ENCODE measurements around the gene RAB3D. TPM values are rescaled to one million over a fixed set of nuclear protein-coding genes. Genes with fewer than 3 reads are reported as not detected.
"Not testable (repeated sequence)": the region's sequence is repeated elsewhere in the genome, so short reads cannot be mapped to it uniquely, and the experiment has no call there.

Gene RAB3D
- total RNA-seq, 6 experiments from 2014 or later: 2.7 to 4.5 (median 4.0) TPM

GRCh38 chr19:11342429-11342828 lies 3.0 kb upstream of the RAB3D start:
- Histone ChIP-seq H3K4me1 (peaks cover 0 to 37% (median 6%) of the 10 kb centered on the region in 4 donors), H3K36me3 (peaks cover 0 to 10% (median 2%) of the 10 kb centered on the region in 4 donors)
- 80% methylated on average over 3 of the region's 3 CpGs for WGBS (ENCODE audit: insufficient coverage, low coverage, low lambda C conversion rate, missing lambda C conversion rate)

GRCh38 chr19:11340099-11340467 lies 626 bp upstream of the RAB3D start:
- Histone ChIP-seq H3K4me1 (peaks cover 0 to 28% (median 6%) of the 10 kb centered on the region in 4 donors), H3K4me3 (peak overlapping the region in 1 of 3 donors; percentile 61)
- H3K27me3 ChIP-seq; H3K9me3 ChIP-seq; H3K36me3 ChIP-seq; intact Hi-C loops (cut with DNase I); ATAC-seq; H3K27ac ChIP-seq; DNase-seq: not testable (repeated sequence)
- WGBS (ENCODE audit: insufficient coverage, low coverage, low lambda C conversion rate, missing lambda C conversion rate): 82% methylated on average over 2 of the region's 8 CpGs

More at GRCh38 chr19:11342429-11342828, 3.0 kb upstream of the RAB3D start:
- intact Hi-C loops (cut with DNase I): no loop called here
- Histone ChIP-seq H3K4me3 (no peak overlapping the region), H3K27ac (no peak overlapping the region), H3K9me3 (no peaks in the 10 kb centered on the region), H3K27me3 (no peaks in the 10 kb centered on the region)
- no peak for DNase-seq
- TF ChIP-seq POLR2A (IDR thresholded peaks at IDR 0.05): no peak
- no peak for TF ChIP-seq CTCF (IDR thresholded peaks at IDR 0.05)
- no peak for ATAC-seq

- Histone ChIP-seq H3K4me1 (peaks cover 0 to 14% (median 1%) of the 10 kb centered on the region in 4 donors), H3K4me3 (peak overlapping the region; percentile 43 to 61 (median 46)), H3K27me3 (no peaks in the 10 kb centered on the region), H3K36me3 (peaks cover 0 to 11% (median 5%) of the 10 kb centered on the region in 4 donors), H3K27ac (peak overlapping the region; percentile 8 to 57 (median 36)), H3K9me3 (no peaks in the 10 kb centered on the region)
- DNase-seq (no peak), ATAC-seq (peak in 3 of 4 donors; percentile 4 to 6 (median 6))
- TF ChIP-seq CTCF (IDR thresholded peaks at IDR 0.05) (no peak), POLR2A (IDR thresholded peaks at IDR 0.05) (no peak)
- intact Hi-C loops (cut with DNase I): no loop called here
- 52% methylated on average over 15 of the region's 21 CpGs for WGBS (ENCODE audit: insufficient coverage, low coverage, low lambda C conversion rate, missing lambda C conversion rate)
These were observed 746 bp downstream of the RAB3D start for GRCh38 chr19:11338569-11339253.

- DNase-seq: no peak
- peaks cover 0 to 11% (median 5%) of the 10 kb centered on the region in 4 donors for H3K36me3 ChIP-seq
- peak overlapping the region in 1 of 3 donors; percentile 8 for H3K27ac ChIP-seq
These were observed 1.3 kb downstream of the RAB3D start for GRCh38 chr19:11338121-11338520.

More at GRCh38 chr19:11338121-11338520, 1.3 kb downstream of the RAB3D start:
- intact Hi-C loops (cut with DNase I): no loop called here
- H3K9me3 ChIP-seq: no peaks in the 10 kb centered on the region
- 89% methylated on average over 3 of the region's 7 CpGs for WGBS (ENCODE audit: insufficient coverage, low coverage, low lambda C conversion rate, missing lambda C conversion rate)
- no peaks in the 10 kb centered on the region for H3K27me3 ChIP-seq
- no peak overlapping the region for H3K4me3 ChIP-seq
- TF ChIP-seq CTCF (IDR thresholded peaks at IDR 0.05) (no peak), POLR2A (IDR thresholded peaks at IDR 0.05) (no peak)
- no peak for ATAC-seq
- H3K4me1 ChIP-seq: peaks cover 0 to 10% (median 0%) of the 10 kb centered on the region in 4 donors

Data from right lobe of liver (tissue), 6 donors.